Stimulated activated CD4-positive, alpha-beta T cell treated with anti-CD3 and anti-CD28 coated beads, Interleukin-4, amount 100 ng/mL, for 24 hours (primary cell): ENCODE measurements around the gene ARR3.
"Not testable (repeated sequence)": the region's sequence is repeated elsewhere in the genome, so short reads cannot be mapped to it uniquely, and the experiment has no call there.

ENCODE experiments used
- DNase-seq: peaks from one replicate; pipeline ENCODE4 v3.0.0-alpha.2; 2020

Gene ARR3

DNA sequence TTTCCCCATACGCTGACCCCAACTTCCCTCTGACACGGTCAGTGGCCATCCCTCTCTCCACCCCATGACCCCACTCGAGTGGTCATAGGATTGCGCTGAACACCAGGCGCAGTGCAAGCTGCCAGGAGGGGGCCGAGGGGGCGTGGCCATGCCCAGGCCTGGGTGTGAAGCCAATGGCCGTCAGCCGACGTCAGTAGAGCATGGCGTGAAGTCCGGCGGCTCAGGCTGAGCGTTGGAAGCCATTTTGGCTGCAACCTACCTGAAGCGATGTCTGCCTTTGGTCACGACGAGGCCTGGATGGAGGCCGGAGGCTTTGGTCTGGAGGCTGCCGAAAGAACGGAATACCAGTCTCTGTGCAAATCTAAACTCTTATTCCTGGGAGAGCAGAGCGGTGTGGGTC is 13.8 kb downstream of the ARR3 start, which contains the start of gene RAB41:
Gene RAB41, plus strand, starts transcription at position 222 of the 400 bp plus-strand sequence. Its CDS starts 46 bp downstream, at position 268.
- no peak for DNase-seq

GRCh38 chrX:70289168-70289792 is 21.1 kb downstream of the ARR3 start:
- DNase-seq: no peak

DNA sequence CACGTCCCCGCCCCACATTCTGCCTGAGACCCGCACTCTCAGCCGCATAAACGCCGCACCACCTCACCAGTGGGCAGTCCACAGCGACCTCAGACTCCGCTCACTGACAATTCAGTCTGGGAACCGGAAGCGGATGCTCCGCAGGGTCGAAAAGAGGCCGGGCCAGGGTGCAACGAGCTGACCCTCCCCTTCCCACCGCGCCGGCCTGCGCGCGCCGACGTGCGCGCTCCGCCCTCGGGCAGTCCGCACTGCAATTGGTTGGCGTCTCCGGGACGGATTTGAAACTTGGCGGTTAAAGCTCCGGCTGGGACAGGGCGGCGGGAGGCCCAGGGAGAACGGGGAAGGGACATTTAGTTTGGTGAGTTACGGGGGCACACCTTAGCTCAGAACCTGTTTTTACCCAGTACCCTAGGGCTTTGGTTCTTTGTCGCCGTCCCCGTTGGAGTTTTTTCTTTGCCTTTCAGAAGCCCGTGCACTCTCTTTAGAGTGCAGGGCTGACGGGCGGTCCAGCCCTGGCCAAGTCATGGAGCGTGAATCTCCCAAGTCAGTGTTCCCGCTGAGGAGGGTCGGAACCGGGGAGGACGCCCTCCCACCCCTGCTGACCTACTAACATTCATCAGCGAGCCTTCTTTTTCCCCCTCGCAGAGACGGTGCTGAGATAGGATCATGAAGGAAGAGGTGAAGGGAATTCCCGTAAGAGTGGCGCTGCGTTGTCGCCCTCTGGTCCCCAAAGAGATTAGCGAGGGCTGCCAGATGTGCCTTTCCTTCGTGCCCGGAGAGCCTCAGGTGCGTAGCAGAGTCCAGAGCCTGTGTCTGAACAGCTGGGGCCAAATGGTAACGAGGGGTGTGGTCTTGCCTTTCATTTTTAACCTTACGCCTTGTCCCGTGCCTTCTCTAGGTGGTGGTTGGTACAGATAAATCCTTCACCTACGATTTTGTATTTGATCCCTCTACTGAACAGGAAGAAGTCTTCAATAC is 21.9 kb downstream of the ARR3 start, which contains the start of the genes KIF4A and PDZD11:
Gene KIF4A, plus strand, starts transcription at position 312 of the 978 bp plus-strand sequence. Its CDS starts 355 bp downstream, at position 667.
Gene PDZD11, minus strand, starts transcription at position 135 of the 978 bp plus-strand sequence. CDS start 586 bp downstream, outside the sequence.
- peak; percentile 76 for DNase-seq

DNA sequence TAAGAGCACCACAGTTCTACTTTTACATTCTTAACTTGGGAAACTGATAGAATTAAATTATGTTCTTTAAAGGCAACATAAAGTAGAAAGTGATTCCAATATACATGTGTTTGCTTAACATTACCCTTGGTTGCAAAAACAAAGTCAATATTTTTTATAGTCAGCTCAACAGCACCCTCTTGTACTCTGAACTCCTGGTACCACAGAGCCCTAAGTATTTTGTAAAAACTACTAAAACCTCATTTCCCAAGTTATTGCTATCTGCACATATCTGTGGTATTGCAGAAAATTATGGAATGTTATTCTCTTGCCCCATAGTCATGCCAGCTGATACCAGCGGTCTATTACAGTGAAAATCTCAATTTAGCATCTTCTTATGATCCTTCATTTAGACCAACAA is 24.7 kb downstream of the ARR3 start:
- no peak for DNase-seq

DNA sequence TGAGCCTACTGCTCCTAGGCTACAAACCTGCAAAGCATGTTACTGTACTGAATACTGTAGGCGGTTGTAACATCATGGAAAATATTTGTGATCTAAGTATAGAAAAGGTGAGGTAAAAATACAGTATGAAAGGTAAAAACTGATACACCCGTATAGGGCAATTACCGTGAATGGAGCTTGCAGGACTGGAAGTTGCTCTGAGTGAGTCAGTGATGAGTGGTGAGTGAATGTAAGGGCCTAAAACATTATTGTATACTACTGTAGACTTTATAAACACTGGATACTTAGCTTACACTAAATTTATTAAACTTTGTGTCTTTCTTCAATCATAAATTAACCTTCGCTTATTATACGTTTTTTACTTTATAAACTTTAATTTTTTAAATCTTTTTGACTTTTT is 25.5 kb downstream of the ARR3 start:
- DNase-seq: no peak

DNA sequence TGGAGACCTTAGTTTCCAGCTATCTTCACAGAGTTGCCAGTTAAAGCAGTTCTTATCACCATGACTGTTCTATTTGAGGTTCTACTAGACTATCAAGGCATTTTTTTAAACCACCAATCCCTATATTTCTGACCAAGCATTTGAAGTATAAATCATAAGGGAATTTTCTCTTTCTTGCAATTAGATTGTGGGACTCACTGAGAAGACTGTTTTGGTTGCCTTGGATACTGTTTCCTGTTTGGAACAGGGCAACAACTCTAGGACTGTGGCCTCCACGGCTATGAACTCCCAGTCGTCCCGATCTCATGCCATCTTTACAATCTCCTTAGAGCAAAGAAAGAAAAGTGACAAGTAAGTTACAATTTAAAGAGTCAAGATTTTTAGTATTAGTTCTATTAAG is 33.6 kb downstream of the ARR3 start:
- DNase-seq: no peak

DNA sequence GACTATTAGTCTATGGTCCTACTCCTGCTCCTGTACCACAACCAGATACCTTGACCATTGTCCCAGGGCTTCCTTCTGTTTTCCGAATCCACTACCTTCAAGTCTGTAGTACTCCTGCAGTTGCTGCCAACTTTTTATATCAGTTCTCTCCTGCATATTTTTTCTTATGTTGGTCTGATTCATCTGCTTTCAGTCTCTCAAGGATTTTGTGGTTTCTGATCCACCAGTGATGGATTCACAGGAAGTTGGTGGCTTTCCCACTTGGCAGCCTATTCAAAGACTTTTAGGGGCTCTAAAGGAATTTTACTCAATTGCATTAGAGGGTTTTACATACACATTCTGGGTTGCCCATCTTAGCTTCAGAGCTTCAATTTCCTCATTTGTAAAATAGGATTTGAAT is 45.4 kb downstream of the ARR3 start:
- no peak for DNase-seq

DNA sequence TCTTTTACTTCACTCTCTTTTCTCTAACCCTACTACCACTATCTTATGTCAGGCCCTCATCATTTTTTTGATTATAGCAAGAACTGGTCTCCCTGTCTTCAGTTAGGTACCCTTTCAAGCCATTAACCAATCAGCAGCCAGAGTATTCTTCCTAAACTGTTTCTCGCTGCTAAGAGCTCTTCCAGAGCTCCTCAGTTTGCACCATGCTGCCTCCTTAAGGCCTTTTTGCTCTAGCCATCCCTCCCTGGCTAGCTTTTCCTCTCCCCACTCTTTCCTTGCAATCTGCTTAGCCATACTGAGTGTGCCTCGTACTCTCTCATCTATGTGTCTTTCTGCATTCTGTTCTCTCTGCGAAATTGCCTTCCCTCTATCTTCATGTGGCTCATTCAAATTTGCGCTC is 54.6 kb downstream of the ARR3 start:
- no peak for DNase-seq

- not testable (repeated sequence) for DNase-seq
Measured at GRCh38 chrX:70323628-70324027, 55.5 kb downstream of the ARR3 start.

DNA sequence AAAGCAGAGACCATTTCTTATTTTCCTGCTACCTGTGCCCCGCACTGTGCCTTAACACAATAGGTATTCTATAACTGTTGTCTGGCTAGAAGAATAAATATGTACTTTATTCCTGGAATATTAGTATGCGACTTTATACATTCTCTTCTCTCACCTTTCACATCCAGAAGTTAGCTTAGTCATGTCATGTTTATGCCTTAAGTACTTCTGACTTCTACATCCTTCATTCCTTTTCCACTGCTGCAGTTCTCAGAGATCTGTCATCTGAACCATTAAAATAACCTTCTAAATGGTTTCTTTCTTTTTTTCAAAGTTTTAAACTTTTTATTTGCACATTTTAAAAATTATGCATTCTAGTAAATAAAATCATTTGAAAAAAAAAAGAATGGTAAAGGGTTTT is 56.2 kb downstream of the ARR3 start:
- DNase-seq: no peak

DNA sequence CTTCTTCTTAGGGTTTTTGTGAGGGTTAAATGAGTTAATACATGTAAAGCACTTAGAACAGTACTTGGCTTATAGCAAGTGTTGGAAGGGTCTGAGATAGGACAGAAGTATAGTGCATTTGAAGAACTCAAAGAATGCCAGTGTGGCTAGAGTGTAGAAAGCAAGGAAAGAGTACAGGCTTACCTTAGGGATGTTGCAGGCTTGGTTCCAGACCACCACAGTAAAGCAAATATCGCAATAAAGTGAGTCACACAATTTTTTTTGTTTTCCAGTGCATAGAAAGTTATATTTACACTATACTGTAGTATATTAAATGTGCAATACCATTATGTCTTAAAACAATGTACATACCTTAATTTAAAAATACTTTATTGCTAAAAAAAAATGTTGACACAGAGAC is 63.0 kb downstream of the ARR3 start:
- DNase-seq: no peak
